Caco-2 (cell line): Measurements from ENCODE around the gene CXCL6. TPM values are rescaled to one million over a fixed set of nuclear protein-coding genes. Genes with fewer than 3 reads are reported as not detected.

Experiments
- BruUV-seq: library from RNA; stranded (reverse); fragments of 400-500 nt; replicated peaks from 2 replicates; lab custom pipeline; 2021; lab: Mats Ljungman, UMichigan
- CTCF ChIA-PET: fragments of 300-600 bp; sonication (Branson Sonifier 250); formaldehyde crosslinking; loops from one replicate; lab custom pipeline; 2022; ENCODE audit warnings: antibody characterized with exemption; lab: Charles Lee
- POLR2A ChIA-PET: fragments of 300-600 bp; sonication (Branson Sonifier 250); formaldehyde crosslinking; loops from one replicate; lab custom pipeline; 2022; ENCODE audit warnings: antibody characterized with exemption; lab: Charles Lee
- DNase-seq, 2 experiments: peaks; one replicate each; pipeline versions ENCODE4 v3.0.0 to v3.0.0-alpha.2; 2020 to 2022
- H3K27me3 ChIP-seq: replicated peaks from 2 replicates; pipeline ENCODE4 v1.6.0; 2011; ENCODE audit warnings: low read length; ENCODE audit not compliant: control insufficient read depth, insufficient read depth
- H3K36me3 ChIP-seq: 2 replicates; pipeline ENCODE4 v1.5.1; 2011; ENCODE audit warnings: low read length; ENCODE audit not compliant: control insufficient read depth, insufficient read depth
- H3K4me1 ChIP-seq: fragments of 250-450 bp; sonication (Bioruptor Pico); 2 replicates; pipeline ENCODE4 v1.5.1; 2020; ENCODE audit warnings: mild to moderate bottlenecking
- H3K4me3 ChIP-seq: 2 replicates; pipeline ENCODE4 v1.5.1; 2011; ENCODE audit warnings: low read depth, mild to moderate bottlenecking, control low read depth, low read length
- H3K9me3 ChIP-seq: fragments of 250-450 bp; sonication (Bioruptor Pico); 2 replicates; pipeline ENCODE4 v1.5.1; 2020; ENCODE audit warnings: mild to moderate bottlenecking, moderate library complexity
- H3K27ac Mint-ChIP-seq: one replicate; pipeline ENCODE4 v1.8.0; 2022; ENCODE audit warnings: mixed read lengths; ENCODE audit not compliant: unreplicated experiment
- H3K27me3 Mint-ChIP-seq: one replicate; pipeline ENCODE4 v1.8.0; 2022; ENCODE audit warnings: mixed read lengths; ENCODE audit not compliant: insufficient read depth, unreplicated experiment
- H3K36me3 Mint-ChIP-seq: one replicate; pipeline ENCODE4 v1.8.0; 2022; ENCODE audit warnings: mild to moderate bottlenecking, mixed read lengths; ENCODE audit not compliant: insufficient read depth, unreplicated experiment
- H3K4me1 Mint-ChIP-seq: one replicate; pipeline ENCODE4 v1.8.0; 2022; ENCODE audit warnings: low read depth, mixed read lengths; ENCODE audit not compliant: unreplicated experiment
- H3K4me3 Mint-ChIP-seq: one replicate; pipeline ENCODE4 v1.8.0; 2022; ENCODE audit warnings: mild to moderate bottlenecking, moderate library complexity, mixed read lengths; ENCODE audit not compliant: unreplicated experiment
- H3K9me3 Mint-ChIP-seq: one replicate; pipeline ENCODE4 v1.8.0; 2022; ENCODE audit warnings: mixed read lengths; ENCODE audit not compliant: unreplicated experiment
- intact Hi-C: fragments of 100-400 bp; cut with micrococcal nuclease; formaldehyde crosslinking; loops from one replicate; pipeline ENCODE4 v1.10.0; 2022; ENCODE audit not compliant: unreplicated experiment
- total RNA-seq: library from RNA; stranded (reverse); gene quantifications from 2 replicates; pipeline ENCODE4 v1.2.3, GENCODE V29; 2022
- TF ChIP-seq, protein P1 (sequence below), 2 experiments: fragments of 200-600 bp in 1 of 2; IDR thresholded peaks; 1 replicate in 1 of 2; 2 replicates in 1 of 2; pipeline versions ENCODE4 v1.5.1 to v1.8.0; 2011 to 2022; ENCODE audit warnings: antibody characterized with exemption in 1 of 2, control low read depth in 1 of 2, inconsistent platforms in 1 of 2, low read depth in 1 of 2, low read length in 1 of 2, mild to moderate bottlenecking in 1 of 2, moderate library complexity in 1 of 2; ENCODE audit not compliant: insufficient read depth in 1 of 2, severe bottlenecking in 1 of 2, unreplicated experiment in 1 of 2

Gene CXCL6
- total RNA-seq, 1 experiment from 2014 or later = not detected

DNA sequence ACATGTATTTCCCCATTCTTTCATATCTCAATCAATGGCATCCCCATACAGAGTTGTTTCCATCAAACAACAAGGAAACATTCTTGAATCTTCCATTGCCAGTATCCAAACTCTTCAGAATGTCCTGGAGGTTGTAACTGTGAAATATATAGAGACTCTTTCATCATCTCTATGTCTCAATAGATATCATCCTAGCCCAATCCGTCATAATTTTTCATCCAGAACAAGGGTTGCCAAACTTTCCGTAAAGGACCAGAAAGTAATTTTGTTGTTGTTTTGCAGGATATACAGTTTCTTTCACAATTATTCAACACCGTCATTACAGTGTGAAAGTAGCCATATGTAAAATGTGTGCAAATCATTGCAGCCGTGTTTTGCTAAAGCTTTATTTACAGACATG lies 15.2 kb upstream of the CXCL6 start:
- H3K36me3 Mint-ChIP-seq = no peaks in the 10 kb centered on the region
- POLR2A ChIA-PET = no interaction called here

DNA sequence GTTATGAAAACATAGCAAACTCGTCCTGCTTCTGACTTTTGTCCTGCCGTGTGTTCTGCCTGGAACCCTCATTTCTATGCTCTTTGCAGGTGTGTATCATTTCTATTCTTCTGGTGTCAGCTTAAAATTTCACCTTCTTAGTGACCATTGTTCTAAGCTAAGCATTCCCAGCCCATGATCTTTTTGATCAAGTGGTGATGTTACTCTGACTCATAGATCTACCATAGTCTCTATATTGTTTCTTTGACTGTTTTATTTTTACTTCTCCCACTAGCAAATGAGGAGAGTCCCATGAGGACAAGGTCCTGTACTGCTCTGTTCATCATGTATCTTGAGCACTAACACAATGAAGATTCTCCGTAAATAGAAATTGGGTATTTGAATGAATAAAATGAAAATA lies 14.1 kb upstream of the CXCL6 start:
- Mint-ChIP-seq H3K9me3 (no peaks in the 10 kb centered on the region), H3K27me3 (peaks cover 19% of the 10 kb centered on the region), H3K27ac (no peak overlapping the region), H3K4me3 (no peak overlapping the region), H3K36me3 (no peaks in the 10 kb centered on the region), H3K4me1 (no peaks in the 10 kb centered on the region)
- Histone ChIP-seq H3K27me3 (no peaks in the 10 kb centered on the region), H3K9me3 (no peaks in the 10 kb centered on the region), H3K4me1 (no peaks in the 10 kb centered on the region), H3K4me3 (no peak overlapping the region), H3K36me3 (no peaks in the 10 kb centered on the region; the same call in 1 of the 2 replicates)
- POLR2A ChIA-PET = no interaction called here
- TF ChIP-seq, protein P1, sequence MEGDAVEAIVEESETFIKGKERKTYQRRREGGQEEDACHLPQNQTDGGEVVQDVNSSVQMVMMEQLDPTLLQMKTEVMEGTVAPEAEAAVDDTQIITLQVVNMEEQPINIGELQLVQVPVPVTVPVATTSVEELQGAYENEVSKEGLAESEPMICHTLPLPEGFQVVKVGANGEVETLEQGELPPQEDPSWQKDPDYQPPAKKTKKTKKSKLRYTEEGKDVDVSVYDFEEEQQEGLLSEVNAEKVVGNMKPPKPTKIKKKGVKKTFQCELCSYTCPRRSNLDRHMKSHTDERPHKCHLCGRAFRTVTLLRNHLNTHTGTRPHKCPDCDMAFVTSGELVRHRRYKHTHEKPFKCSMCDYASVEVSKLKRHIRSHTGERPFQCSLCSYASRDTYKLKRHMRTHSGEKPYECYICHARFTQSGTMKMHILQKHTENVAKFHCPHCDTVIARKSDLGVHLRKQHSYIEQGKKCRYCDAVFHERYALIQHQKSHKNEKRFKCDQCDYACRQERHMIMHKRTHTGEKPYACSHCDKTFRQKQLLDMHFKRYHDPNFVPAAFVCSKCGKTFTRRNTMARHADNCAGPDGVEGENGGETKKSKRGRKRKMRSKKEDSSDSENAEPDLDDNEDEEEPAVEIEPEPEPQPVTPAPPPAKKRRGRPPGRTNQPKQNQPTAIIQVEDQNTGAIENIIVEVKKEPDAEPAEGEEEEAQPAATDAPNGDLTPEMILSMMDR (IDR thresholded peaks at IDR 0.05; ENCODE audit: insufficient read depth in 1 of 2, low read depth in 1 of 2, low read length in 1 of 2, severe bottlenecking in 1 of 2, unreplicated experiment in 1 of 2) = no peak
- no peak for DNase-seq
- CTCF ChIA-PET = no interaction called here
- intact Hi-C loops = no loop called here
- no TSS peak for BruUV-seq

More for the DNA sequence above, 15.2 kb upstream of the CXCL6 start:
- TF ChIP-seq, protein P1 (IDR thresholded peaks at IDR 0.05; ENCODE audit: insufficient read depth in 1 of 2, low read depth in 1 of 2, low read length in 1 of 2, severe bottlenecking in 1 of 2, unreplicated experiment in 1 of 2) = no peak
- DNase-seq = no peak
- Mint-ChIP-seq H3K4me3 (no peak overlapping the region), H3K27me3 (peaks cover 19% of the 10 kb centered on the region), H3K4me1 (no peaks in the 10 kb centered on the region), H3K9me3 (no peaks in the 10 kb centered on the region), H3K27ac (no peak overlapping the region)
- Histone ChIP-seq H3K4me3 (no peak overlapping the region), H3K27me3 (no peaks in the 10 kb centered on the region), H3K36me3 (no peaks in the 10 kb centered on the region; the same call in 1 of the 2 replicates), H3K4me1 (no peaks in the 10 kb centered on the region), H3K9me3 (no peaks in the 10 kb centered on the region)
- CTCF ChIA-PET = no interaction called here
- BruUV-seq = no TSS peak
- intact Hi-C loops = no loop called here

DNA sequence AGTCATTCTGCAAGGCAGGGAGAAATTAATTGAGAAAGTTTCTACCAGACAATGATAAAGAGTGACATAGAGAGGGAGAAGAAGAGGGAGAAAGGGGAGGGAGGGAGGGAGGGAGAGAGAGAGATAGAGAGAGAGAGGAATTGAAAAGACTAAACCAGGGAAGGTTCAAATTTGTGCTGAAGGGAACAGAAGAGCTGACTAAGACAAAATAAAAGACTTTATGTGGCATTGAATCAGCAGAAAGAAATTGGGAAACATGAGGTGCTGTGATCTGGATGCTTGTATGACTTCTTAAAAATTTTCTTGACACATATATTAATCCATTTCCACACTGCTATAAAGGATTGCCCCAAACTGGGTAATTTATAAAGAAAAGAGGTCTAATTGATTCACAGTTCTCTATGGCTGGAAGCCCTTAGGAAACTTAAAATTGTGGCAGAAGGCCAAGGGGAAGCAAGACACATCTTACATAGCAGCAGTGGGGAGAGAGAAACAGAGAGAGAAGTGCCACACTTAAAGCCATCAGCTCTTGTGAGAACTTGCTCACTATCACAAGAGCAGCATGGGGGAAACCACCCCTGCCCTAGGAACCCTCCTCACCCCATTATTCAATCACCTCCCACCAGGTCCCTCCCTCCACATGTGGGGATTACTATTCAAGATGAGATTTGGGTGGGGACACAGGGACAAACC lies 13.5 kb upstream of the CXCL6 start:
- Mint-ChIP-seq H3K4me1 (no peaks in the 10 kb centered on the region), H3K36me3 (no peaks in the 10 kb centered on the region), H3K4me3 (no peak overlapping the region), H3K9me3 (no peaks in the 10 kb centered on the region), H3K27ac (no peak overlapping the region), H3K27me3 (peaks cover 15% of the 10 kb centered on the region)
- Histone ChIP-seq H3K4me3 (no peak overlapping the region), H3K4me1 (no peaks in the 10 kb centered on the region), H3K27me3 (no peaks in the 10 kb centered on the region), H3K36me3 (no peaks in the 10 kb centered on the region; the same call in 1 of the 2 replicates), H3K9me3 (no peaks in the 10 kb centered on the region)
- CTCF ChIA-PET = no interaction called here
- TF ChIP-seq, protein P1 (IDR thresholded peaks at IDR 0.05; ENCODE audit: insufficient read depth in 1 of 2, low read depth in 1 of 2, low read length in 1 of 2, severe bottlenecking in 1 of 2, unreplicated experiment in 1 of 2) = no peak
- intact Hi-C loops = no loop called here
- no peak for DNase-seq
- BruUV-seq = no TSS peak
- POLR2A ChIA-PET = no interaction called here
